Osteoblast (primary cell): ENCODE measurements around the gene PPARG. TPM values are rescaled to one million over a fixed set of nuclear protein-coding genes. Genes with fewer than 3 reads are reported as not detected.
"Not testable (repeated sequence)": the region's sequence is repeated elsewhere in the genome, so short reads cannot be mapped to it uniquely, and the experiment has no call there.

ENCODE experiments used
- DNase-seq: peaks from one replicate; pipeline ENCODE4 v3.0.0; 2011; ENCODE audit warnings: low spot score, mixed read lengths; ENCODE audit not compliant: insufficient read length; ENCODE audit errors: missing footprints
- H2AFZ ChIP-seq: 2 replicates; pipeline ENCODE4 v1.6.0; 2011; ENCODE audit warnings: mild to moderate bottlenecking, low read length
- H3K27ac ChIP-seq: 2 replicates; pipeline ENCODE4 v1.5.1; 2011; ENCODE audit warnings: mild to moderate bottlenecking, low read depth, low read length, moderate library complexity
- H3K27me3 ChIP-seq: 2 replicates; pipeline ENCODE4 v1.6.0; 2012; ENCODE audit warnings: mild to moderate bottlenecking, control low read depth, inconsistent platforms, low read length, moderate library complexity; ENCODE audit not compliant: insufficient read depth
- H3K36me3 ChIP-seq: 2 replicates; pipeline ENCODE4 v1.5.1; 2011; ENCODE audit warnings: mild to moderate bottlenecking, low read length, control low read depth, moderate library complexity; ENCODE audit not compliant: insufficient read depth
- H3K4me1 ChIP-seq: 2 replicates; pipeline ENCODE4 v1.5.1; 2011; ENCODE audit warnings: mild to moderate bottlenecking, low read length, control low read depth, moderate library complexity; ENCODE audit not compliant: insufficient read depth
- H3K4me2 ChIP-seq: 2 replicates; pipeline ENCODE4 v1.6.0; 2011; ENCODE audit warnings: mild to moderate bottlenecking, low read length; ENCODE audit not compliant: insufficient read depth
- H3K4me3 ChIP-seq: fragments of 200-600 bp; sonication (generic); 3 replicates; pipeline ENCODE4 v1.5.1; 2012; ENCODE audit warnings: mild to moderate bottlenecking, low read length, inconsistent platforms; ENCODE audit not compliant: insufficient read depth
- H3K79me2 ChIP-seq: 2 replicates; pipeline ENCODE4 v1.6.0; 2012; ENCODE audit warnings: mild to moderate bottlenecking, low read length, control low read depth, inconsistent platforms; ENCODE audit not compliant: insufficient read depth
- H3K9me3 ChIP-seq: 2 replicates; pipeline ENCODE4 v1.5.1; 2011; ENCODE audit warnings: low read depth, low read length, control low read depth
- H4K20me1 ChIP-seq: 2 replicates; pipeline ENCODE4 v1.6.0; 2012; ENCODE audit warnings: mild to moderate bottlenecking, low read length, control low read depth; ENCODE audit not compliant: insufficient read depth
- total RNA-seq: library from RNA; depleted of rRNA; stranded (reverse); fragments of >200 nt; gene quantifications from 2 replicates; pipeline ENCODE4 v1.2.3, GENCODE V29; 2012
- TF ChIP-seq, protein P1 (sequence below): IDR thresholded peaks from 2 replicates; pipeline ENCODE4 v1.5.1; 2011; ENCODE audit warnings: mild to moderate bottlenecking, low read depth, low read length, moderate library complexity; ENCODE audit errors: extremely low read depth

PPARG gene
- total RNA-seq, 1 donor, result 7.2 TPM

DNA sequence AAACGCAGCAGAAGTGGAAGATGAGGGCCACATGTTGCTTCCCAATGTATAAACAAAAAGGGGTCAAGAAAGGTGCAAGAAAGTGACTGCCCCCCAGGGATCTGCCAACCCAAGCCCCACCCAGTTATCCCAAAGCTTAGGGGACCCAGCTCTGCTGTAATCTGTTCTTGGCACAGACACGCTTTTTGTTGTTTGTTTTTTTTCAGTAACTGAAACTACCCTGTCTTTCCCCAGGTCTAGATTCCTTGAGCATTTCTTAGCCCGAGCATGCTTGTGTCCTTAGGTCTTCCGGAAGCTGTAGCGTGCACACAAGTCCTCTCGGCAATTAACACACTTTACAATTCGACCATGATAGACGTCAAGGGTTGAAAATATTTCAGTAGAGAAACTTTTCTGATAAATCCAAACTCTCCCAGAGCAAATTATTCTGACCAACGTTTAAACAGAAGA is 8.5 kb upstream of the PPARG start:
- Histone ChIP-seq H3K36me3 (no peaks in the 10 kb centered on the region), H3K9me3 (no peaks in the 10 kb centered on the region), H3K27ac (no peak overlapping the region), H3K4me3 (peak overlapping the region; percentile 17), H2AFZ (peak overlapping the region; percentile 39), H3K4me2 (peak overlapping the region; percentile 46), H3K79me2 (no peaks in the 10 kb centered on the region), H4K20me1 (no peaks in the 10 kb centered on the region), H3K4me1 (peaks cover 2% of the 10 kb centered on the region), H3K27me3 (no peaks in the 10 kb centered on the region)
- no peak for DNase-seq
- TF ChIP-seq, protein P1, sequence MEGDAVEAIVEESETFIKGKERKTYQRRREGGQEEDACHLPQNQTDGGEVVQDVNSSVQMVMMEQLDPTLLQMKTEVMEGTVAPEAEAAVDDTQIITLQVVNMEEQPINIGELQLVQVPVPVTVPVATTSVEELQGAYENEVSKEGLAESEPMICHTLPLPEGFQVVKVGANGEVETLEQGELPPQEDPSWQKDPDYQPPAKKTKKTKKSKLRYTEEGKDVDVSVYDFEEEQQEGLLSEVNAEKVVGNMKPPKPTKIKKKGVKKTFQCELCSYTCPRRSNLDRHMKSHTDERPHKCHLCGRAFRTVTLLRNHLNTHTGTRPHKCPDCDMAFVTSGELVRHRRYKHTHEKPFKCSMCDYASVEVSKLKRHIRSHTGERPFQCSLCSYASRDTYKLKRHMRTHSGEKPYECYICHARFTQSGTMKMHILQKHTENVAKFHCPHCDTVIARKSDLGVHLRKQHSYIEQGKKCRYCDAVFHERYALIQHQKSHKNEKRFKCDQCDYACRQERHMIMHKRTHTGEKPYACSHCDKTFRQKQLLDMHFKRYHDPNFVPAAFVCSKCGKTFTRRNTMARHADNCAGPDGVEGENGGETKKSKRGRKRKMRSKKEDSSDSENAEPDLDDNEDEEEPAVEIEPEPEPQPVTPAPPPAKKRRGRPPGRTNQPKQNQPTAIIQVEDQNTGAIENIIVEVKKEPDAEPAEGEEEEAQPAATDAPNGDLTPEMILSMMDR, result no peak

DNA sequence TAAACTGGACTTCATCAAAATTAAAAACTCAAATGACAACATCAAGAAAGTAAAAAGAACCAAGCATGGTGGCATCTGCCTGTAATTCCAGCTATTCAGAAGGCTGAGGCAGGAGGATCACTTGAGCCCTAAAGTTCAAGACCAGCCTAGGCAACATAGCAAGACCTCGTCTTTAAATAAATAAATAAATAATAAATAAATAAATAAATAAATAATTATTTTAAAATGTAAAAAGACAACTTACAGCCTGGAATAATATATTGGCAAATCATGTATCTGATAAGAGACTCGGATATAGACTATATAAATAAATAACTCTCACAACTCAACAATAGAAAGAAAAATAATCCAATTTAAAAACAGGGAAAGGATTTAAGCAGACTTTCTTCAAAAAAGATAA is 4.3 kb upstream of the PPARG start:
- Histone ChIP-seq H3K4me3 (no peak overlapping the region), H3K79me2 (peaks cover 2% of the 10 kb centered on the region), H2AFZ (no peak overlapping the region), H3K4me2 (no peak overlapping the region), H3K9me3 (no peaks in the 10 kb centered on the region), H3K27me3 (peaks cover 7% of the 10 kb centered on the region), H4K20me1 (no peaks in the 10 kb centered on the region), H3K4me1 (peaks cover 2% of the 10 kb centered on the region), H3K27ac (no peak overlapping the region), H3K36me3 (no peaks in the 10 kb centered on the region)
- DNase-seq, result no peak
- TF ChIP-seq, protein P1, result no peak

DNA sequence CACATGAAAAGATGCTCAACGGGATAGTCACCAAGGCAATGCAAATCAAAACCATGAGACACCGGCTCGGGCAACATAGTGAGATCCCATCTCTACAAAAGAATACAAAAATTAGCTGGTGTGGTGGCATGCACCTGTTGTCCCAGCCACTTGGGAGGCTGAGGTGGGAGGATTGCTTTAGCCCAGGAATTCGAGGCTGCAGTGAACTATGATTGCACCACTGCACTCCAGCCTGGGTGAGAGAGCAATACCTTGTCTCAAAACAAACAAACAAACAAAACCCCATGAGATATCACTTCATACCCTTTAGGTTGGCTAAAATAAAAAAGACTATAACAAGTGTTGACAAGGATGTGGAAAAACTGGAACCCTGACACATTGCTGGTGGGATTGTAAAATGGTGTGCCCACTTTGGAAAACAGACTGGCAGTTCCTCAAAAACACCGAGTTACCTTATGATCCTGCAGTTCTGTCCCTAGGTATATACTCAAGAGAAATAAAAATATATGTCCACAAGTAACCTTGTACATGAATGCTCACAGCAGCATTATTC is 3.8 kb upstream of the PPARG start:
- no peaks in the 10 kb centered on the region for H4K20me1 ChIP-seq
- no peaks in the 10 kb centered on the region for H3K36me3 ChIP-seq
- H3K4me3 ChIP-seq, result no peak overlapping the region
- peaks cover 2% of the 10 kb centered on the region for H3K79me2 ChIP-seq
- TF ChIP-seq, protein P1, result no peak
- DNase-seq, result no peak
- peaks cover 7% of the 10 kb centered on the region for H3K27me3 ChIP-seq
- no peak overlapping the region for H3K27ac ChIP-seq
- H2AFZ ChIP-seq, result no peak overlapping the region
- H3K9me3 ChIP-seq, result no peaks in the 10 kb centered on the region
- H3K4me1 ChIP-seq, result peaks cover 2% of the 10 kb centered on the region
- H3K4me2 ChIP-seq, result no peak overlapping the region

DNA sequence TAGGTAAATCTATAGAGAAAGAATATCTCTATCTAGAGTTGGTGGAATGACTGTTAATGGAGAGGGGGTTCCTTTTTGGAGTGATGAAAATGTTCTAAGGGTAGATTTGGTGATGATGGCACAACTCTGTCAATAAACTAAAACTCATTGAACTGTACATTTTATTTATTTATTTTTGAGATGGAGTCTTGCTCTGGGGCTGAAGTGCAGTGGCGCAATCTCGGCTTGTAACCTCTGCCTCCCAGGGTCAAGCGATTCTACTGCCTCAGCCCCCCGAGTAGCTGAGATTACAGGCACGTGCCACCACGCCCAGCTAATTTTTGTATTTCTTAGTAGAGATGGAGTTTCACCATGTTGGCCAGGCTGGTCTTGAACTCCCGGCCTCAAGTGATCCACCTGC is 3.1 kb upstream of the PPARG start:
- not testable (repeated sequence) for DNase-seq, H3K4me3 ChIP-seq, H2AFZ ChIP-seq, H3K27me3 ChIP-seq, H3K9me3 ChIP-seq, H3K79me2 ChIP-seq, H3K4me1 ChIP-seq, H3K36me3 ChIP-seq, H3K27ac ChIP-seq, H4K20me1 ChIP-seq, H3K4me2 ChIP-seq
